GM18867 (cell line): Measurements from ENCODE around the gene NSD1.
"Not testable (repeated sequence)": the region's sequence is repeated elsewhere in the genome, so short reads cannot be mapped to it uniquely, and the experiment has no call there.

ENCODE experiments used
- ATAC-seq: cut with Tn5 transposase; IDR thresholded peaks from one replicate; pipeline ENCODE4 v1.9.1; 2021; ENCODE audit warnings: mild to moderate bottlenecking, moderate library complexity; ENCODE audit not compliant: unreplicated experiment

NSD1 gene

DNA sequence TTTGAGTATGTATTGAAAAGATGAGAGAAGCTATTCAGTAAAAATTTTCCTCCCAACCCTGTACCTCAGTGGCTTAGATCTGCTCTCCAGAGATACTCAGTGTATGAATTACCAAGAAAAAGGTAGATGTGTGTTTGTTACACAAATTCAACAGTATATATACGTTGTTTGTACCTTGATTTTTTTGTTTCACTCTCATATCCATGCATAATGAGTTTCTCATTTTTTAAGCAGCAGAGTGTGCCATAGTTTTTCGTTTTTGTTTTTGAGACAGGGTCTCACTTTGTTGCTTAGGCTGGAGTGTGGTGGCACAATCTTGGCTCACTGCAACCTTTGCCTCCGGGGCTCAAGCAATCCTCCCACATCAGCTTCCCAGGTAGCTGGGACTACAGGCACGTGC lies 92.2 kb downstream of the NSD1 start:
- ATAC-seq = no peak

DNA sequence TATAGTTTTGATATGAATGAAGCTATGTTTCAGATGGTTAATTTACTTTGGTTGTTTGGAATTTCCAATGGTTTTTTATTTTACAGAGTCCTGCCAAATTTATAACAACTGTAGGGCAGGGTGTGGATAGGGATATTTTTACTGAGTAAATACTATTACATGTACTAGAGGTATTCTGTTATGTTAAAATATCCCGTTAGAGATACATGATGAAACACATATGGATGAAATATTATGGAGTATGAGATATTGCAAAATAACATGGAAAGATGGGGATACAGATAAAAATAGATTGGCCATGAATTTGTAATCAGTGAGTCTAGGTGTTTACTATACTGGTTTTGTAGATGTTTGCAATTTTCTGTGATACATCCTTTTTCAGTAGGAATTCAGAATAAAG lies 93.3 kb downstream of the NSD1 start:
- ATAC-seq = no peak

DNA sequence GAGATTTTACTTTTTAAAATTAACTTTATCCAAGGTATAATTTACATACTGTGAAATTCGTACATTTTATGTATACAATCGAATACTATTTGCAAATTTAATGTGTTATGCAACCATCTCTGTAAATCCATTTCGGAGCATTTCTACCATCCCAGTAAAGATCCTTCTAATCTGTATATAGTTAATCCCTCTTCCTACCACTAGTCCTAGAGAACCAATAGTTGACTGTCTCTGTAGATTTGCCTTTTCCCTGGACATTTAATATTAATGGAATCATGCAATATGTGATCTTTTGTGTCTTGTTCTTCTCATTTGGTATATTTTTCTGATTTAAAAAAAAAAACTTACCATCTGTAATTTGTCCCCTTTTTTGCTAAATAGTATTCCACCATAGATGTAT lies 95.2 kb downstream of the NSD1 start:
- no peak for ATAC-seq

DNA sequence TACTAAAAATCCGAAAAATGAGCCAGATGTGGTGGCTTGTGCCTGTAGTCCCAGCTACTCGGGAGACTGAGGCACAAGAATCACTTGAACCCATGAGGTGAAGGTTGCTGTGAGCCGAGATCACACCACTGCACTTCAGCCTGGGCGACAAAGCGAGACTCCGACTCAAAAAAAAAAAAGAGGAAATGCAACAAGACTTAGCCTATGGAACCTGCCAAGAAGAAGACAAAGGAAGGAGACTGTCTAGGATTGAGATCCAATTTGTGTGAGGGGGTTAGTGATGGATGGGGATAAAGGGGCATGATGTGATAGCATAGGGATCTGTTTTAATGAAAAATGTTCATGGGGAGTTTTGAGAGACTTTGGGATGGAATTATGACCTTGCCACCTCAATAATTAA lies 97.1 kb downstream of the NSD1 start:
- ATAC-seq = no peak

DNA sequence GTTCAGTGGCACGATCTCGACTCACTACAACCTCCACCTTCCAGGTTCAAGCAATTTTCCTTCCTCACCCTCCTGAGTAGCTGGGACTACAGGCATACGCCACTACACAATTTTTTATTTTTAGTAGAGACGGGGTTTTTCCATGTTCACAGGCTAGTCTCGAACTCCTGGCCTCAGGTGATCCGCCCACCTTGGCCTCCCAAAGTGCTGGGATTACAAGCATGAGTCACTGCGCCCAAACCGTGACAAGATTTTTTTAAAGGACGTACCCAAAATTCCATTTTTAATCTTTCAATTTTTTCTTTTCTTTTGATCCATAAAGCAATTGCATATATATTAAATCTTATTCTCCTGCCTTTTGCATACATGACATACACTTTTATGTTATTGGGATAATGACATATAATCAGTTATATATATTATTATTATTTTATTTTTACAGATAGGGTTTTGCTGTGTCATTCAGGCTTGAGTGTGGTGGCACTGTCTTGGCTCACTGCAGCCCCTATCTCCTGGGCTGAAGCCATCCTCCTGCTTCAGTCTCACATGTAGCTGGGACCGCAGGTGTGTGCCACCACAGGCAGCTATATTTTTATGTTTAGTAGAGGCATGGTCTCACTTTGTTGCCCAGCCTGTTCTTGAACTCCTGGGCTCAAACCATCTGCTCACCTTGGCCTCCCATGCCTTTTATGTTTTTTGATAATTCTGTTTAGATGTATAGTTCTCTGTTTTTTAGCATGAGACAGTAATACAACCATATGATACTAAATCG lies 98.1 kb downstream of the NSD1 start:
- no peak for ATAC-seq

DNA sequence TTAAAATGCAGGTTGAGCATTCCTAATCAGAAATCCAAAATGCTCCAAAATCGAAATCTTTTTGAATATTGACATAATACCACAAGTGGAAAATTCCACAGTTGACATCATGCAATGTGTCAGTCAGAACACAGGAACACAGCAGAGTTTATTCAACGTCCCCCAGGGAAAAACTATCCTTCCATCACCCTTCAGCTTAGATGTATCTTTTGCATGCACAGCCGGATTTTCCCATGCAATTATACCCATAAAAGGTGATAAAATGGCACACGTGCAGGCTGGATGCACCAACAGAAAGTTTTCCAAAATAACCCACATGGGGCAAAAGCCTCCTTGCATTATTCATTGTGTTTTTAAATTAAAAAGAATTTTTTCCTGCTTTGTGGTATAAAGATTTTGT lies 98.8 kb downstream of the NSD1 start:
- no peak for ATAC-seq

DNA sequence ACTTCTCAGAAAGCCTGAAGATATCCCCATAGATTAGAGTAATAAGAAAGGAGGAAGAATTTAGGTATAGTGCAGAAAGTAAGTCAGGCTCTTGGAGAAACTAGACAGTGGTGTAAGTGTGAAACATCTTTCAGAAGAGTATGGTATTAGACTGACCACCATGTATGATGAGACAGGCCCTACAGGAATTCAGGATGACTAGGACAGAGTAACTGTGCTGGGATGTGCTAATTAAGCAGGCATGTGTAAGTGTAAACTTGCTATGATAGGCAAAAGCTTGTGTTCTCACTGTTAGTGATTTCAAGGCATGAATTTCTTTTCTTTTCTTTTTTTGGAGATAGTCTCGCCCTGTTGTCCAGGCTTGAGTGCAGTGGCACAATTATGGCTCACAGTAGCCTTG lies 99.2 kb downstream of the NSD1 start:
- ATAC-seq = no peak

DNA sequence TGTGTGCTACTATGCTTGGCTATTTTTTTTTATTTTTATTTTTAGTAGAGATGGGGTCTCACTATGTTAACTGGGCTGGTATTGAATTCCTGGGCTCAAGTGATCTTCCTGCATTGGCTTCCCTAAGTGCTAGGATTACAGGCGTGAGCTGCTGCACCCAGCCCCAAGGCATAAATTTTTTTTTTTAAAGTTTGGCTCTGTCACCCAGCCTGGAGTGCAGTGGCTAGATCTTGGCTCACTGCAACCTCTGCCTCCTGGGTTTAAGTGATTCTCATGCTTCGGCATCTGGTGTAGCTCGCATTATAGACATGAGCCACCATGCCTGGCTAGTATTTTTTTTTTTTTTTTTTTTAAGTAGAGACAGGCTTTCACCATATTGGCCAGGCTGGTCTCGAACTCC lies 99.6 kb downstream of the NSD1 start:
- ATAC-seq = no peak

DNA sequence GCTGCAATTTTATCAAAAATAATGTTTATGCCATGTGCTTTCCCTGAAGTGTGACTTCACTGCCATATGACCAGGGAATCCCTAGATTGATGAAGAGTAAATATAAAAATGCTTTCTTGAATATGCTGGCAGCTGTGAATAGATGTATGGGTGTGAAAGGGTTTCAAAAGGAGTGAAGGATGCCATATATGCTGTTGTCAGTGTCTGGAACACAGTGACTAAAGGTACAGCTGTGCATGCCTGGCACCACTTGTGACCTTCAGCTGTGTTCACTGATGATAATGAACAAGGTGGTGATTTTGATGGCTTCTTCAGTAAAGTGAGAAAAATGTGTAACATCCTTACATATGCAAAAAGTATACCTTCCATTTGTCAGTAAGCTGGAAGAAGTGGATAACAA lies 100.2 kb downstream of the NSD1 start:
- no peak for ATAC-seq

DNA sequence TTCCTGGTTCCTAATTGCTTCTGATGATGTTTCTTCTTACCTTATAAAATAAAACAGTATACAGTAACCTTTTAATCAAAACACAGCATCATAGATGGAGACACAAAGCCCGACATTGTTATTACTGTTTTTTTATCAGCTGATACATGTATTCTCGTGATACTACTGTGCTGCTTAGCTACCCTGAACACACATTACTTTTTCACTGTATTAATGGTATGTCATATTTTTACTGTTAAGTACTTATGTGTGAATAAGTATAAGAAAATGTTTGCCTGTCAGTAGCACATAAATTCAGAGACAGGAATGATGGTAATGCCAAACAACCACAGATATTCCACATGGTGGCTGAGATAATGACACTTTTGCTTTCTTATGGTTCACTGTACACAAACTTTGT lies 101.3 kb downstream of the NSD1 start:
- ATAC-seq = no peak

DNA sequence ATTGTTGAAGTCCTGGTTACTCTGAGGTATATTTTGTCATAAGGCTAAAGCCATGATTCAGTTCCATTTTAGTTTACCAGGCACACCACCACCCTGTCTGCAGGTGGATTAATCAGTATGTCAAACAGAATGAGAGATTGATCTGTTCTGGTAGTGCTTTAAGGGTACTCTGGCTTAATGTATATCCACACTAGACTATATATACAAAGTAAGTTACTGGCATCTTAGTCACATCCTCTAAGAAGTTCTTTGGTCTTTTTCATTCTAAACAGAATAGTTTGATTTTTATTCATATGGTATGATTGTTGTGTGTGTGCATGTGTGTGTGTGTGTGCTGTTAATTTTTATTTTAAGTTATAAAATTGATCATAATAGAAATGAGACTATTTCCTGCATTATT lies 108.2 kb downstream of the NSD1 start:
- no peak for ATAC-seq

DNA sequence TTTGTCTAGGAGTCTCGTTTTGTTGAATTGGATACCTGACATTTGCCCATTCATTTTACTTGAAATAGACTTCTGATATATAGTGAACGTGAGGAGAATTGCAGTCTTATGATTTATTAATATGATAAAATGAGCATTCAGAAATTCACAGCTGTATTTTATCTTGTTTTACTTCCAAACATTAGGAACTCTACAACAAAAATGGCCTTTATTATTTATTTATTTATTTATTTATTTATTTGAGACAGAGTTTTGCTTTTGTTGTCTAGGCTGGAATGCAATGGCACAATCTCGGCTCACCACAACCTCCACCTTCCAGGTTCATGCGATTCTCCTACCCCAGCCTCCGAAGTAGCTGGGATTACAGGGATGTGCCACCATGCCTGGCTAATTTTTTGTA lies 108.7 kb downstream of the NSD1 start:
- no peak for ATAC-seq

DNA sequence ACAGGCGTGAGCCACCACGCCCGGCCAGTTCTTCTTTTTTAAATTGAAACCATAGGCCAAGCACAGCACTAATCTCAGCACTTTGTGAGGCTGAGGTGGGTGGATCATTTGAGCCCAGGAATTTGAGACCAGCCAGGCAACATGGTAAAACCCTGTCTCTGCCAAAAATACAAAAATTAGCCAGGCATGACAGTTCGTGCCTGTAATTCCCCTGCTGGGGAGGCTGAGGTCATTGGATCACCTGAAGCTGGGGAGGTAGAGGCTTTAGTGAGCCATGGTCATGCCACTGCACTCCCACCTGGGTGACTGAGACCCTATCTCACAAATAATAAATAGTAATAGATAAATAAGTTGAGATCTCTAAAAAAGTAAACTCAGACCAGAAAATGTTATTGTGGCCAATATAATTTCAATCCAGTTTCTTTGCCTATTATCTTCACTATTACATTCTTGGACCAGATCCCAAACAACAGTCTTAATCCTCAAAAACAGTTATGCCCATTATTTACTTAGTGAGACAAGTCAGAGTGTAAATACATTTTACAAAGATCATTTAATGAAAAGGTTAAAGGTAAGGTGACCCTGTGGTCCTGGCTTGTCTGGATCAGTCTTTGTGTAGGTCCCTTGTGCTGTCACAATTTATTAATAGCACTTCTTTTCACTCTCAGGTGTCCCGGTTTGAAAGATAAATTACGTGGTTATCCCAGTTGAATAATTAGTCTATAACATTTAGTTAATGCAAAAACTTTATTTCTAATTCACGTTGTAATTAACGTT lies 116.4 kb downstream of the NSD1 start:
- no peak for ATAC-seq

DNA sequence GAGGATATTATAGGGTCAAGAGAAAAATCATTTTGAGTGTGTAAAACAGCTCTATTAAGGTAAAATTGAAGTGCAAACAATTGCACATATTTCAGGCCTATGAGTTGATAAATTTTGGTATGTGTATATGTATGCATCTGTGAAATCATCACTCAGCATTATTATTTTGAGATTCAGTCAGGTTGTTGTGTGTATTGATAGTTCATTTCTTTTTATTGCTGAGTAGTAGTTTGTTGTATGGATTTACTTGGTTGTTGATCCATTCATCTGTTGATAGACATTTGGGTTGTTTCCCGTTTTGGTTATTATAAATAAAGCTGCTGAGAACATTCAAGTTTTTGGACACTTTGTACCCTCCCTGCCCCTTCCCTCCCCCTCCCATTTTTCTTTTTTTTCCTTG lies 119.7 kb downstream of the NSD1 start:
- no peak for ATAC-seq

DNA sequence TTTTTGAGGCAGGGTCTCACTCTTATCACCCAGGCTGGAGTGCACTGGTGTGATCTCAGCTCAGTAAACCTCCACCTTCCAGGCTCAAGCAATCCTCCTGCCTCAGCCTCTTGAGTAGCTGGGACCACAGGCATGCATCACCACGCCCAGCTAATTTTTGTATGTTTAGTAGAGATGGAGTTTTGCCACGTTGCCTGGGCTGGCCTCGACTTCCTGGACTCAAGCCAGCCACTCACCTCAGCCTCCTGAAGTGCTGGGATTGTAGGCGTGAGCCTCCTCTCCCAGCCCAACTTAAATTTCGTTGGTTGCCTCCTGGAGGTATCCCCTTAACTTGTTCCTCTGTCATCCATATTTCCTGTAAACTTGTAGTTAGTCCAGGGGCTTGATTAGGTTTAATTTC lies 122.7 kb downstream of the NSD1 start:
- ATAC-seq = no peak

DNA sequence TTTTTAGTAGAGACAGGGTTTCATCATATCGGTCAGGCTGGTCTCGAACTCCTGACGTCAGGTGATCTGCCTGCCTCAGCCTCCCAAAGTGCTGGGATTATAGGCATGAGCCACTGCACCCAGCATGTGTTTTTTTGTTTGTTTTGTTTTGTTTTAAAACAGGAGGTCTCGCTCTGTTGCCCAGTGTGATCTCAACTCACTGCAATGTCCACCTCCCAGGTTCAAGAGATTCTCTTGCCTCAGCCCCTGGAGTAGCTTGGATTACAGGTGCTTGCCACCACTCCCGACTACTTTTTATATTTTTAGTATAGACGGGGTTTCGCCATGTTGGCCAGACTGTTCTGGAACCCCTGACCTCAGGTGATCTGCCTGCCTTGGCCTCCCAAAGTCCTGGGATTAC lies 125.1 kb downstream of the NSD1 start:
- not testable (repeated sequence) for ATAC-seq

DNA sequence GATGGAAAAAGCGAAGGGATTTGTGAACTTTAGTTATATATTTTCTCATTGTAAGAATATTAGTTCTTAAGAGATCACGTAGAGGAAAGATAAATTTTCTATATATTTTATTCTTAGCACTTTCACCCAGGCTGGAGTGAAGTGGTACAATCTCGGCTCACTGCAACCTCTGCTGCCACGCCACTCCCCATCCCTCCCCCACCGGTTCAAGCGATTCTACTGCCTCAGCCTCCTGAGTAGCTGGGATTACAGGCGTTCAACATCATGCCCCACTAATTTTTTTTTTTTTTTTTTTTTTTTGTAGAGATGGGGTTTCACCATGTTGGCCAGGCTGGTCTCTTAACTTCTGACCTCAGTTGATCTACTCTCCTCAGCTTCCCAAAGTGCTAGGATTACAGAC lies 127.4 kb downstream of the NSD1 start:
- no peak for ATAC-seq

DNA sequence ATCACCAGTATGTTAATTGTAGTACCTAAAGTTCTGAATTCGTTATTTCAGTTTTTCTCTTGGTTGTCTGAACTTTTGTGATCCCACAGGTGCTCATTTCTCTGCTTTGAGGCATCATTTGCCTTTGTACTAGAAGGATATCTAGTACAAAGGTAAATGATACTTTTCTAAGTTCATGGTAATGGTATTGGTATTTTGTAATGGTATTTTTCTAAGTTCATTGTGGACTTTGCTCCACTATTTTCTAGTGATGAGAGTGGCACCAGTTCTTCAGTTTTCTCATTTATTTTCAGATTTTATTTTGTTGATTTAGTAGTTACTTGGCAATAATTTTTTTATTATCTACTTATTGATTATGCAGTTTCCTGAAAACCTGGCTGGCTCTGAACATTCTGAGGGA lies 127.9 kb downstream of the NSD1 start:
- ATAC-seq = no peak

DNA sequence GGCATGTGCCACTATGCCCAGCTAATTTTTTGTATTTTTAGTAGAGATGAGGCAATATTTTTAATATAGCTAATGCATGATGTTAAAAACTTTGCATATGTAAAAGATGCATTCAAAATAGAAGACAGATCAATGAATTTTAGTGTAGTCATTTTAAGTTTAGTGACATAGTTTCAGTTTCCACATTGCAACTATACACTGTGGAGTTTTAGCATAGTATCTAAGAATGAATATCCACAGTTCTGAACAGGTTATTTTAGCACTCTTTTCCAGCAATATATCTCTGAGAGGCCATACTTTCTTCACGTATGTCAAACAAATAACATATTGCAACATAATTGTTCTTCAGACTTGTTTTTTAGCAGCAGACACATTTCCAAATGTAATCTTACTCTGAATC lies 130.6 kb downstream of the NSD1 start:
- no peak for ATAC-seq

DNA sequence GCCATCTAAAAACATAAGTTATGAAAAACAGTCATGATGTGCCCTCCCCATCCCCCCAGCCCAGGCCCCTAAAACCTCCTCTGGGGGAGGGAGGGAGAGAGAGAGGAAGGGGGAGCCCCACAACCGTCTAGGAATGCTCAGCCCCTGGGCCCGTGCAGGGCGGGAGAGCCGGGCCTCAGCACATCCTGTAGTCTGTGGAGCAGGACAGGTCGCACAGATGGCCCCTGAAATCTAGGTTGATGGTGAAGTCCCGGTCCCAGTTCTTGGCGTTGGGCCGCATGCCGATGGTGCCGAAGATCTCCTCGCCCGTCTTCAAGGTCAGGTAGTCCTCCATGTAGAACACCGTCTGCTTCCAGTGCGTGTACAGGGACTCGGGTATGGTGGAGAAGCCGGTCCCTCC lies 131.8 kb downstream of the NSD1 start:
- no peak for ATAC-seq

DNA sequence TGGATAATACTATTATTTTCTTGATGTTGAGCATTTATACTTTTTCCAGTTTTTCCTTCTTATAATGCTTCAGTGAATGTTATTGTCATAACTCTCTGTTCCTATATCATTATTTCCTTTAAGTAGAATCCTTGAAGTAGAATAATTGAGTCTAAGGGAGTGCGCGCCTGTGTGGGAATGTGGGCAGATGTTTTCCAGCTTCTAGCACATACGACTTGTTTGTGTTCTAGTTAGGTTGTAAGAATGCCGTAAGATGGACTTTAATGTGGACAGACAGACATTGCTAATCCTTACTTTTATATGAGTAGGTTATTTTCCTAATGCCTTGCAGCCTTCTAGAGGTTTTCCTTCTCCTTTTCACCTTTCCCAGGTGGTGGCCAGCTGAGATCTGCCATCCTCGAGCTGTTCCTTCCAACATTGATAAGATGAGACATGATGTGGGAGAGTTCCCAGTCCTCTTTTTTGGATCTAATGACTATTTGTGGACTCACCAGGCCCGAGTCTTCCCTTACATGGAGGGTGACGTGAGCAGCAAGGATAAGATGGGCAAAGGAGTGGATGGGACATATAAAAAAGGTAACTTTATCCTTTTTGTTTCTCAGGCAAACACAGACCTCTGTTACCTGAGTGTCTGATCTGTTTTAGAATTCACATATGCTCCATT lies 135.8 kb downstream of the NSD1 start:
- no peak for ATAC-seq

DNA sequence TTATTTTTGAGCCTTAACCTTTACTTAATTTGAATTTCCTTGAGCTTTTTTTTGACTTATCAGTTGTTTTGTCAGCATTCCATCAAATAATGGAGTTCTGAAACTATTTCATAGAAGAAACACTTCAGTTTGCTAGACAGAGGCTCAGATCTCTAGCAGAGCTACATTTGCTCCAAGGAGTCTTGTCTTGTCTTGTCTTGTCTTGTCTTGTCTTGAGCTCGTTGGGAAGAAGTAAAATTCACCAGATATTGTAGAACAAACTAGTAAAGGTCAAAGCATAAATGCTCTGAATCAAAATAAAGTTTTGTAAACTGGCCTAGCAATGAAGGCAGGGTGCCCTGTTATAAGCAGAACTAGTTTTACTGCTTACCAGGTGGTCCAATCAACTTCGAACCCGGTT lies 136.4 kb downstream of the NSD1 start:
- no peak for ATAC-seq
